NCI-H748 (cell line): Measurements from ENCODE around the gene DDX41.

Experiments used
- DNase-seq: peaks from one replicate; lab custom pipeline; 2025; ENCODE audit not compliant: unreplicated experiment; lab: John Stamatoyannopoulos, UW

DDX41 gene

GRCh38 chr5:177500685-177501522 lies 15.9 kb downstream of the DDX41 start:
- peak; percentile 81 for DNase-seq

- no peak for DNase-seq
Observed at GRCh38 chr5:177499842-177500241, 16.9 kb downstream of the DDX41 start.

- DNase-seq = peak; percentile 72
Observed at GRCh38 chr5:177498013-177498787, 18.6 kb downstream of the DDX41 start.

- peak; percentile 96 for DNase-seq
Observed at GRCh38 chr5:177497292-177498012, 19.3 kb downstream of the DDX41 start, which contains the start of gene PDLIM7. Gene PDLIM7, minus strand, starts transcription at chr5:177497604. Its CDS starts 1,092 bp downstream, at chr5:177496512.

- DNase-seq = peak; percentile 92
Observed at GRCh38 chr5:177496727-177497291, 20.0 kb downstream of the DDX41 start.

GRCh38 chr5:177496070-177496726 lies 20.6 kb downstream of the DDX41 start:
- DNase-seq = no peak

GRCh38 chr5:177495243-177496060 lies 21.3 kb downstream of the DDX41 start:
- DNase-seq = no peak

GRCh38 chr5:177494346-177495195 lies 22.2 kb downstream of the DDX41 start:
- DNase-seq = no peak

- no peak for DNase-seq
Observed at GRCh38 chr5:177493795-177494345, 22.9 kb downstream of the DDX41 start.

GRCh38 chr5:177492841-177493240 lies 23.9 kb downstream of the DDX41 start:
- DNase-seq = no peak

- no peak for DNase-seq
Observed at GRCh38 chr5:177491983-177492746, 24.6 kb downstream of the DDX41 start.

GRCh38 chr5:177491429-177491945 lies 25.3 kb downstream of the DDX41 start:
- peak; percentile 15 for DNase-seq

GRCh38 chr5:177490992-177491391 lies 25.8 kb downstream of the DDX41 start:
- no peak for DNase-seq

GRCh38 chr5:177490311-177490991 lies 26.3 kb downstream of the DDX41 start:
- DNase-seq = no peak

- peak; percentile 21 for DNase-seq
Observed at GRCh38 chr5:177489119-177489716, 27.5 kb downstream of the DDX41 start.

GRCh38 chr5:177487975-177488374 lies 28.8 kb downstream of the DDX41 start:
- no peak for DNase-seq
